HCT116 (cell line): ENCODE measurements around the gene RNASEH2B. TPM values are rescaled to one million over a fixed set of nuclear protein-coding genes. Genes with fewer than 3 reads are reported as not detected.
A peak's percentile ranks its signal among the peaks of the same experiment; 100 is the strongest.

Experiments
- ATAC-seq: fragments of 200-7000 bp; cut with Tn5 transposase; 2 replicates; pipeline ENCODE4 v1.9.1; 2020; ENCODE audit warnings: mild to moderate bottlenecking, moderate library complexity
- BruUV-seq: library from RNA; stranded (reverse); fragments of 400-500 nt; replicated peaks from 2 replicates; lab custom pipeline; 2021; lab: Mats Ljungman, UMichigan
- CTCF ChIA-PET: fragments of 300-600 bp; sonication (Branson Sonifier 250); formaldehyde crosslinking; loops from one replicate; lab custom pipeline; 2021; ENCODE audit warnings: antibody characterized with exemption; lab: Charles Lee
- POLR2A ChIA-PET: fragments of 300-600, 350-600 bp; sonication (Branson Sonifier 250); formaldehyde crosslinking; loops from one replicate; lab custom pipeline; 2021; ENCODE audit warnings: antibody characterized with exemption; lab: Charles Lee
- RAD21 ChIA-PET, 2 experiments: fragments of 300-600 bp; sonication (Branson Sonifier 250); formaldehyde crosslinking; loops; one replicate each; lab custom pipeline; 2023; ENCODE audit warnings: low total read pairs in 2 of 2; ENCODE audit not compliant: uncharacterized antibody in 2 of 2, unreplicated experiment in 2 of 2, low non-redundant PET in 1 of 2; lab: Charles Lee
- DNase-seq: peaks from one replicate; pipeline ENCODE4 v3.0.0-alpha.2; 2010; ENCODE audit warnings: low read depth, low spot score
- H2AFZ ChIP-seq: fragments of 200-600 bp; shearing (Covaris generic), sonication (generic); 2 replicates; pipeline ENCODE4 v1.6.1; 2017; ENCODE audit warnings: low read depth, mixed run types, mixed read lengths, antibody characterized with exemption, low read length; ENCODE audit not compliant: poor library complexity, severe bottlenecking
- H3K27ac ChIP-seq: 2 replicates; pipeline ENCODE4 v1.5.1; 2012; ENCODE audit warnings: low read depth, low read length
- H3K27me3 ChIP-seq: fragments of 200-600 bp; sonication (generic); 2 replicates; pipeline ENCODE4 v1.6.1; 2016; ENCODE audit warnings: mixed run types, low read length, mixed read lengths; ENCODE audit not compliant: insufficient read depth
- H3K36me3 ChIP-seq, 2 experiments: fragments of 200-500 bp in 1 of 2; fragments of 200-600 bp in 1 of 2; sonication (Bioruptor generic) in 1 of 2; sonication (generic) in 1 of 2; 2 replicates each; pipeline versions ENCODE4 v1.5.1 to v1.6.1; 2014 to 2016; ENCODE audit warnings: low read length in 2 of 2, inconsistent platforms in 1 of 2, mixed read lengths in 1 of 2, mixed run types in 1 of 2; ENCODE audit not compliant: insufficient read depth in 2 of 2, control insufficient read depth in 1 of 2
- H3K4me1 ChIP-seq, 2 experiments: fragments of 200-600 bp in 1 of 2; sonication (generic) in 1 of 2; 2 replicates each; pipeline versions ENCODE4 v1.5.1 to v1.6.1; 2012 to 2017; ENCODE audit warnings: low read length in 2 of 2, inconsistent platforms in 1 of 2, mild to moderate bottlenecking in 1 of 2, mixed read lengths in 1 of 2, mixed run types in 1 of 2, moderate library complexity in 1 of 2; ENCODE audit not compliant: insufficient read depth in 2 of 2, control insufficient read depth in 1 of 2
- H3K4me2 ChIP-seq: fragments of 200-600 bp; sonication (generic); 2 replicates; pipeline ENCODE4 v1.6.1; 2017; ENCODE audit warnings: mixed run types, low read length, mixed read lengths
- H3K4me3 ChIP-seq, 2 experiments: fragments of 200-600 bp in 1 of 2; sonication (generic) in 1 of 2; replicated peaks in 1 of 2; 2 replicates each; pipeline ENCODE4 v1.5.1; 2011 to 2016; ENCODE audit warnings: low read length in 2 of 2, control low read depth in 1 of 2, low read depth in 1 of 2, mild to moderate bottlenecking in 1 of 2, mixed read lengths in 1 of 2, mixed run types in 1 of 2
- H3K79me2 ChIP-seq: fragments of 200-600 bp; sonication (generic); 2 replicates; pipeline ENCODE4 v1.6.1; 2017; ENCODE audit warnings: mild to moderate bottlenecking, mixed run types, low read length, moderate library complexity, mixed read lengths; ENCODE audit not compliant: insufficient read depth
- H3K9ac ChIP-seq: fragments of 200-600 bp; sonication (generic); 2 replicates; pipeline ENCODE4 v1.6.1; 2016; ENCODE audit warnings: low read length, mixed read lengths
- H3K9me2 ChIP-seq: fragments of 200-600 bp; sonication (generic), shearing (Covaris generic); 2 replicates; pipeline ENCODE4 v1.6.1; 2017; ENCODE audit warnings: mixed run types, mild to moderate bottlenecking, moderate library complexity; ENCODE audit not compliant: insufficient read depth
- H3K9me3 ChIP-seq, 2 experiments: fragments of 200-500 bp in 1 of 2; fragments of 200-600 bp in 1 of 2; sonication (Bioruptor generic) in 1 of 2; sonication (generic) in 1 of 2; 2 replicates each; pipeline ENCODE4 v1.6.1; 2014 to 2017; ENCODE audit warnings: low read length in 2 of 2, mixed read lengths in 2 of 2, inconsistent platforms in 1 of 2, low read depth in 1 of 2, mild to moderate bottlenecking in 1 of 2, mixed run types in 1 of 2, moderate library complexity in 1 of 2; ENCODE audit not compliant: control insufficient read depth in 1 of 2, insufficient read depth in 1 of 2
- H4K20me1 ChIP-seq: fragments of 200-600 bp; sonication (generic), shearing (Covaris generic); 2 replicates; pipeline ENCODE4 v1.6.1; 2017; ENCODE audit warnings: mixed run types, mild to moderate bottlenecking, moderate library complexity; ENCODE audit not compliant: insufficient read depth
- CBX3 ChIP-seq: IDR thresholded peaks from 2 replicates; pipeline ENCODE4 v1.6.1; 2012; ENCODE audit warnings: low read depth
- CEBPB ChIP-seq: IDR thresholded peaks from 2 replicates; pipeline ENCODE4 v1.6.1; 2012; ENCODE audit warnings: low read depth
- EGR1 ChIP-seq: IDR thresholded peaks from 2 replicates; pipeline ENCODE4 v1.6.1; 2012; ENCODE audit warnings: low read depth
- ELF1 ChIP-seq: IDR thresholded peaks from 2 replicates; pipeline ENCODE4 v1.6.1; 2012; ENCODE audit warnings: low read depth, borderline replicate concordance
- EZH2 ChIP-seq: fragments of 200-600 bp; sonication (generic); IDR thresholded peaks from 2 replicates; pipeline ENCODE4 v1.6.1; 2017; ENCODE audit warnings: antibody characterized with exemption, mixed run types
- FOSL1 ChIP-seq: IDR thresholded peaks from 2 replicates; pipeline ENCODE4 v1.6.1; 2012; ENCODE audit warnings: low read depth
- POLR2A ChIP-seq: IDR thresholded peaks from 2 replicates; pipeline ENCODE4 v1.7.0; 2011; ENCODE audit warnings: borderline replicate concordance; ENCODE audit not compliant: insufficient read depth, insufficient read length; ENCODE audit errors: extremely low read depth
- POLR2AphosphoS5 ChIP-seq: IDR thresholded peaks from 2 replicates; pipeline ENCODE4 v1.6.1; 2011; ENCODE audit warnings: mild to moderate bottlenecking, low read depth, low read length, moderate library complexity
- RAD21 ChIP-seq: IDR thresholded peaks from 2 replicates; pipeline ENCODE4 v1.6.1; 2012; ENCODE audit warnings: low read depth, mild to moderate bottlenecking
- SIN3A ChIP-seq: IDR thresholded peaks from 2 replicates; pipeline ENCODE4 v1.6.1; 2012; ENCODE audit warnings: low read depth
- SP1 ChIP-seq: IDR thresholded peaks from 2 replicates; pipeline ENCODE4 v1.6.1; 2012; ENCODE audit warnings: low read depth
- SRF ChIP-seq: IDR thresholded peaks from 2 replicates; pipeline ENCODE4 v1.6.1; 2012; ENCODE audit warnings: low read depth
- YY1 ChIP-seq: IDR thresholded peaks from 2 replicates; pipeline ENCODE4 v1.6.1; 2011; ENCODE audit warnings: low read length, low read depth, moderate library complexity, mild to moderate bottlenecking; ENCODE audit not compliant: insufficient replicate concordance; ENCODE audit errors: extremely low read depth
- ZFX ChIP-seq: fragments of 450-650 bp; IDR thresholded peaks from 2 replicates; pipeline ENCODE4 v1.6.1; 2017
- ZNF274 ChIP-seq: fragments of 200-500 bp; sonication (Bioruptor generic); IDR thresholded peaks from 2 replicates; pipeline ENCODE4 v1.6.1; 2014; ENCODE audit warnings: mild to moderate bottlenecking, low read depth, low read length, inconsistent platforms
- intact Hi-C: fragments of 100-400 bp; cut with micrococcal nuclease; formaldehyde crosslinking; loops from 2 replicates; pipeline ENCODE4 v1.10.0; 2022
- total RNA-seq: library from RNA; stranded (reverse); gene quantifications from one replicate; pipeline ENCODE4 v1.2.1, GENCODE V29; 2021; ENCODE audit not compliant: unreplicated experiment
- TF ChIP-seq, protein P1 (sequence below): IDR thresholded peaks from 2 replicates; pipeline ENCODE4 v1.6.1; 2012
- TF ChIP-seq, protein P2 (sequence below): IDR thresholded peaks from 2 replicates; pipeline ENCODE4 v1.6.1; 2011; ENCODE audit warnings: mild to moderate bottlenecking, low read length, moderate library complexity; ENCODE audit not compliant: insufficient replicate concordance; ENCODE audit errors: extremely low read depth

Gene RNASEH2B
- total RNA-seq, 1 experiment from 2014 or later, result 41.3 TPM

DNA sequence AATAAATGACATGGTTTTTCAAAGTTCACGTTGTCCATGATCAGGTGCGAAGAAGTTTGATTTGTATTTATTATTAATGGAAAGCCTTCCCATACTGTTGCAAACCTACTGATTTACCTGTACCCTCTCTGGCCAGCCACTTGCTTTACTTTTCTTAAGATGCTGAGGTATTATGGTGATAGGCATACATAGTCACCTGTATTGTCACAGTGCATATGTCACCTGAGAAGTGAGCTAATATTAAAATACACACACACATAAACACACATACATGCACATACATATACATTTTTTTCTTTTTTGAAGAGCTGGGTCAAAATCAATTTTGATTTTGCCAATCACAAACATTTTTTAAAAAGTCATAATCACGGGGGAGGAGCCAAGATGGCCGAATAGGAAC lies 72.1 kb downstream of the RNASEH2B start:
- Histone ChIP-seq H3K36me3 (no peaks in the 10 kb centered on the region), H3K9me3 (no peaks in the 10 kb centered on the region), H3K27me3 (no peaks in the 10 kb centered on the region), H2AFZ (no peak overlapping the region), H3K4me1 (no peaks in the 10 kb centered on the region), H3K9ac (no peak overlapping the region), H3K4me3 (no peak overlapping the region), H3K79me2 (no peaks in the 10 kb centered on the region), H4K20me1 (no peaks in the 10 kb centered on the region), H3K9me2 (no peaks in the 10 kb centered on the region), H3K4me2 (no peak overlapping the region), H3K27ac (no peak overlapping the region)
- ChIA-PET CTCF (interaction anchor here (0.6 kb wide), 1 partner anchor 511 kb away, joined by 3 read pairs; no protein-coding TSS in a partner anchor), RAD21 (interaction anchor here in 1 of 2 experiments (0.6 kb wide), 1 partner anchor 162 kb away, joined by 3 read pairs; no protein-coding TSS in a partner anchor), POLR2A (no interaction called here)
- no peak for ATAC-seq
- no TSS peak for BruUV-seq
- intact Hi-C loops, result no loop called here
- TF ChIP-seq, protein P1, sequence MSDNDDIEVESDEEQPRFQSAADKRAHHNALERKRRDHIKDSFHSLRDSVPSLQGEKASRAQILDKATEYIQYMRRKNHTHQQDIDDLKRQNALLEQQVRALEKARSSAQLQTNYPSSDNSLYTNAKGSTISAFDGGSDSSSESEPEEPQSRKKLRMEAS, result no peak
- TF ChIP-seq ELF1, result no peak
- TF ChIP-seq CBX3, result no peak
- TF ChIP-seq SRF, result no peak
- no peak for DNase-seq

DNA sequence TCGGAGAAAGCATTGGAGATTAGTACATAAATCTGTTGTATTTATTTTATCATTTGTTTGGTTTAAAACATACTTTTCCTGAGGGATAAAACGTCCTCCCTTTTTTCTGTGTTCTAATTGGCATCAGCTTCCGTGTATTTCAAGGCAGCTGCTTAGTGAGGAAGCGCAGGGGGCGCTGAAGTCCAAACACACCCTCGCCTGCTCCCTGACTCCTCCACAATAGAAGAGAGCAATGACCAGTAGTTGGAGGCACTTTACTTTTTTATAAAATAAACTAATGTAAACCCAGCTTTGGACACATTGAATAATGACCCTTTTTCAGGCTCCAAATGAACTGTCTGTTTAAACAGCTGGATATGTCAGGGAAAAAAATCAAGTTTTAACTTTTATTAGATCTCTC lies 79.9 kb downstream of the RNASEH2B start:
- Histone ChIP-seq H3K27ac (no peak overlapping the region), H3K79me2 (no peaks in the 10 kb centered on the region), H4K20me1 (no peaks in the 10 kb centered on the region), H3K4me2 (no peak overlapping the region), H3K4me1 (no peaks in the 10 kb centered on the region), H2AFZ (no peak overlapping the region), H3K36me3 (no peaks in the 10 kb centered on the region), H3K27me3 (no peaks in the 10 kb centered on the region), H3K9me3 (no peaks in the 10 kb centered on the region), H3K9me2 (no peaks in the 10 kb centered on the region), H3K9ac (no peak overlapping the region), H3K4me3 (no peak overlapping the region)
- RAD21 ChIA-PET, result no interaction called here
- ATAC-seq (peak; percentile 57), DNase-seq (no peak)
- BruUV-seq, result no TSS peak
- intact Hi-C loops, result no loop called here
- CTCF ChIA-PET, result no interaction called here
- POLR2A ChIA-PET, result no interaction called here
- TF ChIP-seq RAD21 (peak; percentile 20; the same call in 1 of the 2 replicates), ZNF274 (no peak), YY1 (no peak), CEBPB (no peak), POLR2A (no peak), FOSL1 (no peak), SIN3A (no peak), EZH2 (no peak), SP1 (no peak), EGR1 (no peak), POLR2AphosphoS5 (no peak), ZFX (no peak)
- TF ChIP-seq, protein P2, sequence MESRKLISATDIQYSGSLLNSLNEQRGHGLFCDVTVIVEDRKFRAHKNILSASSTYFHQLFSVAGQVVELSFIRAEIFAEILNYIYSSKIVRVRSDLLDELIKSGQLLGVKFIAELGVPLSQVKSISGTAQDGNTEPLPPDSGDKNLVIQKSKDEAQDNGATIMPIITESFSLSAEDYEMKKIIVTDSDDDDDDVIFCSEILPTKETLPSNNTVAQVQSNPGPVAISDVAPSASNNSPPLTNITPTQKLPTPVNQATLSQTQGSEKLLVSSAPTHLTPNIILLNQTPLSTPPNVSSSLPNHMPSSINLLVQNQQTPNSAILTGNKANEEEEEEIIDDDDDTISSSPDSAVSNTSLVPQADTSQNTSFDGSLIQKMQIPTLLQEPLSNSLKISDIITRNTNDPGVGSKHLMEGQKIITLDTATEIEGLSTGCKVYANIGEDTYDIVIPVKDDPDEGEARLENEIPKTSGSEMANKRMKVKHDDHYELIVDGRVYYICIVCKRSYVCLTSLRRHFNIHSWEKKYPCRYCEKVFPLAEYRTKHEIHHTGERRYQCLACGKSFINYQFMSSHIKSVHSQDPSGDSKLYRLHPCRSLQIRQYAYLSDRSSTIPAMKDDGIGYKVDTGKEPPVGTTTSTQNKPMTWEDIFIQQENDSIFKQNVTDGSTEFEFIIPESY, result no peak
- TF ChIP-seq, protein P1, result no peak
